Caco-2 (cell line): ENCODE data around the gene PRRT1B. TPM values are rescaled to one million over a fixed set of nuclear protein-coding genes. Genes with fewer than 3 reads are reported as not detected.

Source experiments
- BruUV-seq: library from RNA; stranded (reverse); fragments of 400-500 nt; replicated peaks from 2 replicates; lab custom pipeline; 2021; lab: Mats Ljungman, UMichigan
- CTCF ChIA-PET: fragments of 300-600 bp; sonication (Branson Sonifier 250); formaldehyde crosslinking; loops from one replicate; lab custom pipeline; 2022; ENCODE audit warnings: antibody characterized with exemption; lab: Charles Lee
- POLR2A ChIA-PET: fragments of 300-600 bp; sonication (Branson Sonifier 250); formaldehyde crosslinking; loops from one replicate; lab custom pipeline; 2022; ENCODE audit warnings: antibody characterized with exemption; lab: Charles Lee
- DNase-seq, 2 experiments: peaks; one replicate each; pipeline versions ENCODE4 v3.0.0 to v3.0.0-alpha.2; 2020 to 2022
- H3K27me3 ChIP-seq: replicated peaks from 2 replicates; pipeline ENCODE4 v1.6.0; 2011; ENCODE audit warnings: low read length; ENCODE audit not compliant: control insufficient read depth, insufficient read depth
- H3K36me3 ChIP-seq: 2 replicates; pipeline ENCODE4 v1.5.1; 2011; ENCODE audit warnings: low read length; ENCODE audit not compliant: control insufficient read depth, insufficient read depth
- H3K4me1 ChIP-seq: fragments of 250-450 bp; sonication (Bioruptor Pico); 2 replicates; pipeline ENCODE4 v1.5.1; 2020; ENCODE audit warnings: mild to moderate bottlenecking
- H3K4me3 ChIP-seq: 2 replicates; pipeline ENCODE4 v1.5.1; 2011; ENCODE audit warnings: low read depth, mild to moderate bottlenecking, control low read depth, low read length
- H3K9me3 ChIP-seq: fragments of 250-450 bp; sonication (Bioruptor Pico); 2 replicates; pipeline ENCODE4 v1.5.1; 2020; ENCODE audit warnings: mild to moderate bottlenecking, moderate library complexity
- H3K27ac Mint-ChIP-seq: one replicate; pipeline ENCODE4 v1.8.0; 2022; ENCODE audit warnings: mixed read lengths; ENCODE audit not compliant: unreplicated experiment
- H3K27me3 Mint-ChIP-seq: one replicate; pipeline ENCODE4 v1.8.0; 2022; ENCODE audit warnings: mixed read lengths; ENCODE audit not compliant: insufficient read depth, unreplicated experiment
- H3K36me3 Mint-ChIP-seq: one replicate; pipeline ENCODE4 v1.8.0; 2022; ENCODE audit warnings: mild to moderate bottlenecking, mixed read lengths; ENCODE audit not compliant: insufficient read depth, unreplicated experiment
- H3K4me1 Mint-ChIP-seq: one replicate; pipeline ENCODE4 v1.8.0; 2022; ENCODE audit warnings: low read depth, mixed read lengths; ENCODE audit not compliant: unreplicated experiment
- H3K4me3 Mint-ChIP-seq: one replicate; pipeline ENCODE4 v1.8.0; 2022; ENCODE audit warnings: mild to moderate bottlenecking, moderate library complexity, mixed read lengths; ENCODE audit not compliant: unreplicated experiment
- H3K9me3 Mint-ChIP-seq: one replicate; pipeline ENCODE4 v1.8.0; 2022; ENCODE audit warnings: mixed read lengths; ENCODE audit not compliant: unreplicated experiment
- CTCF ChIP-seq, 2 experiments: fragments of 200-600 bp in 1 of 2; IDR thresholded peaks; 1 replicate in 1 of 2; 2 replicates in 1 of 2; pipeline versions ENCODE4 v1.5.1 to v1.8.0; 2011 to 2022; ENCODE audit warnings: antibody characterized with exemption in 1 of 2, control low read depth in 1 of 2, inconsistent platforms in 1 of 2, low read depth in 1 of 2, low read length in 1 of 2, mild to moderate bottlenecking in 1 of 2, moderate library complexity in 1 of 2; ENCODE audit not compliant: insufficient read depth in 1 of 2, severe bottlenecking in 1 of 2, unreplicated experiment in 1 of 2
- intact Hi-C: fragments of 100-400 bp; cut with micrococcal nuclease; formaldehyde crosslinking; loops from one replicate; pipeline ENCODE4 v1.10.0; 2022; ENCODE audit not compliant: unreplicated experiment
- total RNA-seq: library from RNA; stranded (reverse); gene quantifications from 2 replicates; pipeline ENCODE4 v1.2.3, GENCODE V29; 2022

PRRT1B gene
- total RNA-seq, 1 experiment from 2014 or later = 6.5 TPM

DNA sequence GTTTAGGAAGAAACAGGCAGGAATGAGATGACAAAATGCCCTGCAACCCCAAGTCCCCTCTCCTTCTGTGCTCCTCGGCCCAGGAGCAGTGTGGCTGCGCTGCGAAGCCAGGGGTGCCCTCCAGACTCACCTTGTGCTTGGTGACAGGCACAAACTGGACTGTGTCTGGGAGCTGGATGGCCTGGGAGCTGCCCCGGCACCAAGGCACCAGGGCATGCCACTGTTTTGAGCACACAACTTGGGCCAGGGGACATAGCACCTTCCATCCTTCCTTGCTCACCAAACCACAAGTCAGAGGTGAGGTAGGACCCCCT lies 51.1 kb downstream of the PRRT1B start:
- BruUV-seq = no TSS peak
- Mint-ChIP-seq H3K4me1 (no peaks in the 10 kb centered on the region), H3K27ac (no peak overlapping the region), H3K4me3 (no peak overlapping the region), H3K27me3 (no peaks in the 10 kb centered on the region), H3K36me3 (peaks cover 58% of the 10 kb centered on the region), H3K9me3 (no peaks in the 10 kb centered on the region)
- Histone ChIP-seq H3K9me3 (no peaks in the 10 kb centered on the region), H3K27me3 (no peaks in the 10 kb centered on the region), H3K4me3 (no peak overlapping the region), H3K4me1 (no peaks in the 10 kb centered on the region), H3K36me3 (peaks cover 1% of the 10 kb centered on the region; the same call in 1 of the 2 replicates)
- ChIA-PET POLR2A (no interaction called here), CTCF (no interaction called here)
- intact Hi-C loops = no loop called here
- TF ChIP-seq CTCF (IDR thresholded peaks at IDR 0.05; ENCODE audit: insufficient read depth in 1 of 2, low read depth in 1 of 2, low read length in 1 of 2, severe bottlenecking in 1 of 2, unreplicated experiment in 1 of 2) = no peak
- no peak for DNase-seq

- Histone ChIP-seq H3K9me3 (no peaks in the 10 kb centered on the region), H3K36me3 (peaks cover 1% of the 10 kb centered on the region), H3K27me3 (no peaks in the 10 kb centered on the region), H3K4me1 (no peaks in the 10 kb centered on the region), H3K4me3 (no peak overlapping the region)
- no peak overlapping the region for H3K27ac Mint-ChIP-seq
- H3K27me3 Mint-ChIP-seq = no peaks in the 10 kb centered on the region
- no peak for DNase-seq
- no peaks in the 10 kb centered on the region for H3K4me1 Mint-ChIP-seq
- peaks cover 59% of the 10 kb centered on the region for H3K36me3 Mint-ChIP-seq
- BruUV-seq = no TSS peak
- no peaks in the 10 kb centered on the region for H3K9me3 Mint-ChIP-seq
- no peak for TF ChIP-seq CTCF (IDR thresholded peaks at IDR 0.05; ENCODE audit: insufficient read depth in 1 of 2, low read depth in 1 of 2, low read length in 1 of 2, severe bottlenecking in 1 of 2, unreplicated experiment in 1 of 2)
- ChIA-PET POLR2A (no interaction called here), CTCF (no interaction called here)
- H3K4me3 Mint-ChIP-seq = no peak overlapping the region
- intact Hi-C loops = no loop called here
Measured at GRCh38 chr9:131597246-131597645, 51.9 kb downstream of the PRRT1B start.

DNA sequence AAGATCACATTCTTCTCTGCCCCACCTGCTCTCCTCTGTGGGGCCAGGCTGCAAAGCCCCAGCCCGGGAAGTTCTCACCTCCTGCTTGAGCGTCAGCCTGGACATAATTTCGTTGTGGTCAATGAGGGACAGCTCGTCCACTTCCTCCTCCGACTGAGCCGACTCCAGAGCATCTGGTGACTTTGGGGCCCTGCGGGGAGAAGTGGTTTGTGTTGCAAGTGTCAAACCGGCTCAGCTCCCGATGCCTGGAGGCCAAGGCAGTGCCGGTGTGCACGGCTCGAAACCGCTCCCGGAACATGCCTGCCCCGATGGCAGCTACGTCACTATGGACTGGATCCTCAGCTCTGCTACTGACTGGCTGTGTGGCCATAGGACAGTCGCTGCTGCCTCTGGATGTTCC lies 52.8 kb downstream of the PRRT1B start:
- Histone ChIP-seq H3K9me3 (no peaks in the 10 kb centered on the region), H3K27me3 (no peaks in the 10 kb centered on the region), H3K4me3 (no peak overlapping the region), H3K4me1 (no peaks in the 10 kb centered on the region), H3K36me3 (peaks cover 1% of the 10 kb centered on the region)
- no peak for DNase-seq
- Mint-ChIP-seq H3K27me3 (no peaks in the 10 kb centered on the region), H3K36me3 (peaks cover 66% of the 10 kb centered on the region), H3K4me1 (no peaks in the 10 kb centered on the region), H3K27ac (no peak overlapping the region), H3K4me3 (no peak overlapping the region), H3K9me3 (no peaks in the 10 kb centered on the region)
- no peak for TF ChIP-seq CTCF (IDR thresholded peaks at IDR 0.05; ENCODE audit: insufficient read depth in 1 of 2, low read depth in 1 of 2, low read length in 1 of 2, severe bottlenecking in 1 of 2, unreplicated experiment in 1 of 2)
- intact Hi-C loops = no loop called here
- ChIA-PET CTCF (no interaction called here), POLR2A (no interaction called here)
- no TSS peak for BruUV-seq
